KMS-11 (cell line): ENCODE measurements around the gene ACAP3.

Experiments used
- H2AFZ ChIP-seq: fragments of 200-600 bp; sonication (generic); 2 replicates; pipeline ENCODE4 v1.6.1; 2016; ENCODE audit warnings: antibody characterized with exemption, mixed run types, low read depth
- H3K27ac ChIP-seq: fragments of 200-600 bp; sonication (generic); 2 replicates; pipeline ENCODE4 v1.6.1; 2016; ENCODE audit warnings: mild to moderate bottlenecking, mixed run types
- H3K27me3 ChIP-seq: fragments of 200-600 bp; sonication (generic); 2 replicates; pipeline ENCODE4 v1.6.1; 2017; ENCODE audit warnings: mild to moderate bottlenecking, low read depth, mixed run types, moderate library complexity; ENCODE audit not compliant: insufficient read depth
- H3K36me3 ChIP-seq: fragments of 200-600 bp; sonication (generic); 2 replicates; pipeline ENCODE4 v1.6.1; 2017; ENCODE audit warnings: mild to moderate bottlenecking, mixed run types; ENCODE audit not compliant: insufficient read depth
- H3K4me1 ChIP-seq: fragments of 200-600 bp; sonication (generic); 2 replicates; pipeline ENCODE4 v1.6.1; 2016; ENCODE audit warnings: mild to moderate bottlenecking, low read depth, mixed run types; ENCODE audit not compliant: poor library complexity, severe bottlenecking
- H3K4me2 ChIP-seq: fragments of 200-600 bp; sonication (generic); 2 replicates; pipeline ENCODE4 v1.7.0; 2016; ENCODE audit warnings: mild to moderate bottlenecking, mixed run types
- H3K4me3 ChIP-seq: fragments of 200-600 bp; sonication (generic); IDR thresholded peaks from 2 replicates; pipeline ENCODE4 v1.6.1; 2017; ENCODE audit warnings: low read depth, low read length, mixed read lengths; ENCODE audit not compliant: insufficient read depth
- H3K79me2 ChIP-seq: fragments of 200-600 bp; sonication (generic); 2 replicates; pipeline ENCODE4 v1.6.1; 2016; ENCODE audit warnings: low read depth, mixed run types; ENCODE audit not compliant: insufficient read depth
- H3K9ac ChIP-seq: fragments of 200-600 bp; sonication (generic); 2 replicates; pipeline ENCODE4 v1.6.1; 2016; ENCODE audit warnings: mild to moderate bottlenecking, mixed run types
- H4K20me1 ChIP-seq: fragments of 200-600 bp; sonication (generic); 2 replicates; pipeline ENCODE4 v1.6.1; 2016; ENCODE audit warnings: mild to moderate bottlenecking, mixed run types; ENCODE audit not compliant: insufficient read depth
- TF ChIP-seq, protein P1 (sequence below): fragments of 200-600 bp; sonication (generic); conservative IDR thresholded peaks from 2 replicates; pipeline ENCODE4 v1.6.1; 2017; ENCODE audit warnings: low read depth, mild to moderate bottlenecking, antibody characterized with exemption, low read length, moderate library complexity, mixed read lengths

The ACAP3 gene

DNA sequence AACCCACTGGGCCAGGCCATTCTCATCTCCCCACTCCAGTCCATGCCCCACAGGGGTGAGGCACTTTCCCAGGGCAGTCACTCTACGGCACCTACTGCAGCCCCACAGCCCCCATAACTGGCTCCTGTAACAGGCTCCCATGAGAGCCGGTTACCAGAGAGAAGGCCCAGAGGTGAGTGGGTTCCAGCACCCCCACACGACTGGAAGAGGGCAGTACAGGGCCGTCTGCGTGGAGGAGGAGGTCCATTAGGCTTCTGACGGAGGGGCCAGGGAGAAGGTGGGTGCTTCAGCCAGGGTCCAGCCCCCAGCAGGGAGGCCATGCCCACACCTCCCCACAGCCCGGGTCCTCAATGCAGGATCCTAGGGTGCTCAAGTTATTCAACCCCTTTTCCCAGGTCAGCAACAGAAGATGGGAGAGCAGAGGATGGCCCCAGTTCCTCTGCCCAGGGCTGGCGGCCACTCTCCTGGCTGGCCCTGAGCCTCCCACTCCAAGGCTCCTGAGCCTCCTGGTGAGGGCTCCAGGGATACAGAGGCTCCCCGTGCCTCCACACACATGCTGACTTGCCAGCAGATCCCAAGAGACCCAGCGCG is 1.6 kb downstream of the ACAP3 start:
- Histone ChIP-seq H4K20me1 (no peaks in the 10 kb centered on the region), H2AFZ (peak overlapping the region; percentile 42; the same call in 1 of the 2 replicates), H3K4me2 (peak overlapping the region; percentile 78), H3K4me3 (peak overlapping the region; percentile 69), H3K27ac (peak overlapping the region; percentile 77), H3K27me3 (no peaks in the 10 kb centered on the region), H3K79me2 (peaks cover 35% of the 10 kb centered on the region), H3K4me1 (peaks cover 17% of the 10 kb centered on the region), H3K36me3 (no peaks in the 10 kb centered on the region), H3K9ac (peak overlapping the region; percentile 59)
- TF ChIP-seq, protein P1, sequence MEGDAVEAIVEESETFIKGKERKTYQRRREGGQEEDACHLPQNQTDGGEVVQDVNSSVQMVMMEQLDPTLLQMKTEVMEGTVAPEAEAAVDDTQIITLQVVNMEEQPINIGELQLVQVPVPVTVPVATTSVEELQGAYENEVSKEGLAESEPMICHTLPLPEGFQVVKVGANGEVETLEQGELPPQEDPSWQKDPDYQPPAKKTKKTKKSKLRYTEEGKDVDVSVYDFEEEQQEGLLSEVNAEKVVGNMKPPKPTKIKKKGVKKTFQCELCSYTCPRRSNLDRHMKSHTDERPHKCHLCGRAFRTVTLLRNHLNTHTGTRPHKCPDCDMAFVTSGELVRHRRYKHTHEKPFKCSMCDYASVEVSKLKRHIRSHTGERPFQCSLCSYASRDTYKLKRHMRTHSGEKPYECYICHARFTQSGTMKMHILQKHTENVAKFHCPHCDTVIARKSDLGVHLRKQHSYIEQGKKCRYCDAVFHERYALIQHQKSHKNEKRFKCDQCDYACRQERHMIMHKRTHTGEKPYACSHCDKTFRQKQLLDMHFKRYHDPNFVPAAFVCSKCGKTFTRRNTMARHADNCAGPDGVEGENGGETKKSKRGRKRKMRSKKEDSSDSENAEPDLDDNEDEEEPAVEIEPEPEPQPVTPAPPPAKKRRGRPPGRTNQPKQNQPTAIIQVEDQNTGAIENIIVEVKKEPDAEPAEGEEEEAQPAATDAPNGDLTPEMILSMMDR = 0 out of 2 replicates have a peak, but pooled peaks have one; percentile 14

DNA sequence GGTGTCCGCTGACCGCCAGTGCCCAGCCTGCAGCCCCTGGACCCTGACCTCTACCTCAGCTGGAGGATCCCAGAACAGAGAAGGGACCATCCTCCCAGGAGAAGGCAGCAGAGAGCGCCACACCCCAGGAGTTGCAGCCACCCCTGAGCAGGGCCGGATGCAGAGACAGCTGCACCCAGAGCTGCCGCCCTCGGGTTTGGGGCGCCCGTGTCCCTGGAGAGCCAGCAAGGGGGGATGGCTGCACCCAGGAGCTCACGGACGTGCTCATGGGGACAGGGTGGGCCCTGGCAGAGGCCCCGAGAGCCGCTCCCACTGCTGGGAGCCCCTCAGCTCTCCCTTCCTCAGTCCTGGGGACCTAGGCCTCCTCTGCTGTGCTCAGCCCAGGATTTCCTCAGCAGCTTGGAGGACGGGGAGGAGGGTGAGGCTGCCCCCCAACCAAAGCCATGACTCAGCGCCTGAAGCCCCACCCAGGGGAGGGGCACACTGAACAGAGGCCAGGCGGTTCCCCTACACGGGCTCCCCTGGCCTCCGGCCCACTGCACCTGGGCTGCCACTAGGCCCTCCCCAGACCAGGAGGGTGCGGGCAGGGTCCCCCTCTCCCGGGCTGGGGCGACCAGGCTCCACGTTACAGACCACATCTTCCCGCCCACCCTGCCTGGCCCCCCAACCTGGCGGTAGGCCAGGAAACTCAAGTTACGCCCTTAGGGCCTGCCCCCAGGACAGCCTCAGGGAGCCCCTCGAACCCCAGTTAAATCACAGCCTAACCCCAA is 2.2 kb downstream of the ACAP3 start:
- H3K79me2 ChIP-seq = peaks cover 35% of the 10 kb centered on the region
- H3K36me3 ChIP-seq = no peaks in the 10 kb centered on the region
- peaks cover 17% of the 10 kb centered on the region for H3K4me1 ChIP-seq
- peak overlapping the region; percentile 77 for H3K27ac ChIP-seq
- no peaks in the 10 kb centered on the region for H3K27me3 ChIP-seq
- TF ChIP-seq, protein P1 = no peak
- peak overlapping the region; percentile 42; the same call in 1 of the 2 replicates for H2AFZ ChIP-seq
- peak overlapping the region; percentile 59 for H3K9ac ChIP-seq
- H3K4me3 ChIP-seq = peak overlapping the region; percentile 42
- peak overlapping the region; percentile 78 for H3K4me2 ChIP-seq
- no peaks in the 10 kb centered on the region; the same call in 1 of the 2 replicates for H4K20me1 ChIP-seq

DNA sequence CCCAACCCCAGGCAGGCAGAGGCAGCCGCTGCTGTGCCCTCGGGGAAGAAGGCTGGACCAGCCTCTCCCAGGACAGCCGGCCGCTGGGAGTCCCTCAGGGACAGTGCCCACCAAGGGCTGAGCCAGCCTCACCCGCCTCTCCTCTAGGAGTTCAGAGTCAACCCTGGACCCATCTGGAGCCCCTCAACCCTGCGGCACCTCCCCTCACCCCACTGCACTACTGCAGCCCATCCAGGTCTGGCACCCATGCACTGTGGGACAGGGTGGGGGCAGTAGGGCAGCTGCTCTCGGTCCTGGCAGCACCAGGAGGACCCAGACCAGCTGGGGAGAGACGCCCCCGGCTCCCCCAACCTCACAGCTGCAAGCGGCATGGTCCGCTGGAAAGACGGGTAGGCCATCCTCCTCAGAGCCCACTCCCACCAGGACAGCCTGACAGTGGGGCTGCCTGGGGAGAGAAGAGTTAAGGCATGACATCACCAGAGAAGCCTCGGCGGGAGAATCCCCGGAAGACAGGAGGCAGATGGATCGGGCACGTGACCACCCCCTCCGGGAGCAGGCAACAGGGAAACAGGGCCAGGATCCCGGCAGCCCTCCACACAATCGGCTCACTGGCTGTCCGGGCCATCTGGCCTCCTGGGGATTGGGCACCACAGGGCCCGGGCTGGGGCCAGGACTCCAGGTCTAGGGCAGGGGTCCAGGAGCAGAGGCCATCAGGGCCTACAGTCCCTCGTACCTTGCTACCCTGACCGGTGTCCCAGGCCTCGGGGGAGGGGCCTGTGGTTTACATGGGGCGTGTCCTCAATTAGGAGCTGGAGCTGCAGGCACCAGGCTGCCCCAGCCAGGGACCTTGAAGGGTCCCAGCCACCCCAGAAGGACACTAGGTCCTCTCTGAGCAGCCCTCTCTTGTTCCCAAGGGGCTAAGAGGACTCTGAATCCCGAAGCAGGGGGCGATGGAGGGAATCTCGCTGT is 3.1 kb downstream of the ACAP3 start:
- Histone ChIP-seq H3K9ac (peak overlapping the region; percentile 59), H3K27me3 (no peaks in the 10 kb centered on the region), H4K20me1 (no peaks in the 10 kb centered on the region; the same call in 1 of the 2 replicates), H3K4me2 (peak overlapping the region; percentile 78), H3K27ac (peak overlapping the region; percentile 77), H3K79me2 (peaks cover 28% of the 10 kb centered on the region), H2AFZ (no peak overlapping the region), H3K4me1 (peaks cover 17% of the 10 kb centered on the region), H3K4me3 (no peak overlapping the region), H3K36me3 (no peaks in the 10 kb centered on the region)
- TF ChIP-seq, protein P1 = no peak

DNA sequence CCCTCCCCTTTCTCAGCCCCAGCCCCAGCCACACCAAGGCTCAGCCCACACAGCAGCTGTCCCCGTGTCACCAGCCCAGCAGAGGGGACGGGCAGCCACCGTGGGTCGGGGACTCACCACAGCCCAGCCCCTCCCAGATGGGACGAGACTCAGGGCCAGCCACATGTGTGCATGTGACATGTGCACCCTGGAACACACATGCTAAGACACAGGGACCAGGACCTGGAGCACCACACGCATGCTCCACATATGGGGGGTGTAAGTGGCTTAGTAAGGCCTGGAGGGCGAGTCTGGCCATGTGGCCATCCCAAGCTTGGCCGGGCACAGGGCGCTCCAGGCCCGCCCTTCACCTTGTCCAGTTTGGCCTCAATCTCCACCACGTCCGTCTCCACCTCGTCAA is 4.0 kb downstream of the ACAP3 start:
- Histone ChIP-seq H3K27me3 (no peaks in the 10 kb centered on the region), H3K4me3 (no peak overlapping the region), H3K79me2 (peaks cover 24% of the 10 kb centered on the region), H3K36me3 (no peaks in the 10 kb centered on the region), H3K4me2 (no peak overlapping the region), H2AFZ (no peak overlapping the region), H3K9ac (no peak overlapping the region), H4K20me1 (no peaks in the 10 kb centered on the region; the same call in 1 of the 2 replicates), H3K4me1 (peaks cover 17% of the 10 kb centered on the region), H3K27ac (no peak overlapping the region)
- TF ChIP-seq, protein P1 = no peak
